Erythroblast (primary cell): Measurements from ENCODE around the gene CNTNAP5.

Experiments
- GATA1 ChIP-seq: IDR thresholded peaks from 2 replicates; pipeline ENCODE4 v1.6.1; 2011; ENCODE audit warnings: low read depth, mild to moderate bottlenecking, control low read depth, low read length, moderate library complexity
- POLR2A ChIP-seq: IDR thresholded peaks from 2 replicates; pipeline ENCODE4 v1.6.1; 2011; ENCODE audit warnings: mild to moderate bottlenecking, low read length

DNA sequence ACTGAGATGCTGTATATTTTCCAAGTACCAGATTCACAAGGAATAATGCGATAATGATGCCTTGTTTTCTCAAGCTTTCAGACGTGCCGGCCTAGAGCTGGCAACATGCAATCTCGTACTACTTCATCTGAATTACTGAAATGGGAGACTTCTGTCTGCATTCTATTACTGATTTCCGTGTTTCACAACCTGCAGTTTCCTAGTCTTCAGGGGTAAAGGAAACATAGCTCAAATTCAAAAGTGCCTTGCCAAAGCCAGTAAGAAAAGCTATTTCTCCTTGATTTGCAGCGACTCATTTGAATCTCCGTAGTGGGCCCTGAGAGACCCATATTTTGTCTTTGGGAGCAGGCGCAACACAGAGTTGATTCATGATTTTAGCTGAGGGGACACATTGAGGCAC, 289.0 kb downstream of the CNTNAP5 start:
- no peak for TF ChIP-seq POLR2A
- TF ChIP-seq GATA1: no peak
